ENCODE measurements around the gene CTAG1A. TPM values are rescaled to one million over a fixed set of nuclear protein-coding genes. Genes with fewer than 3 reads are reported as not detected.

Gene CTAG1A
- total RNA-seq, 1 donor from 2014 or later: not detected

- Mint-ChIP-seq H3K9me3 (no peaks in the 10 kb centered on the region), H3K4me3 (no peak overlapping the region), H3K4me1 (ENCODE audit: low read depth) (no peaks in the 10 kb centered on the region), H3K36me3 (ENCODE audit: low read depth) (no peaks in the 10 kb centered on the region), H3K27ac (no peak overlapping the region), H3K27me3 (ENCODE audit: insufficient read depth) (peaks cover 11% of the 10 kb centered on the region)
- DNase-seq (ENCODE audit: low spot score): no peak
- intact Hi-C loops (cut with micrococcal nuclease): no loop called here
Observed at GRCh38 chrX:154594491-154594890, 9.6 kb downstream of the CTAG1A start.

DNA sequence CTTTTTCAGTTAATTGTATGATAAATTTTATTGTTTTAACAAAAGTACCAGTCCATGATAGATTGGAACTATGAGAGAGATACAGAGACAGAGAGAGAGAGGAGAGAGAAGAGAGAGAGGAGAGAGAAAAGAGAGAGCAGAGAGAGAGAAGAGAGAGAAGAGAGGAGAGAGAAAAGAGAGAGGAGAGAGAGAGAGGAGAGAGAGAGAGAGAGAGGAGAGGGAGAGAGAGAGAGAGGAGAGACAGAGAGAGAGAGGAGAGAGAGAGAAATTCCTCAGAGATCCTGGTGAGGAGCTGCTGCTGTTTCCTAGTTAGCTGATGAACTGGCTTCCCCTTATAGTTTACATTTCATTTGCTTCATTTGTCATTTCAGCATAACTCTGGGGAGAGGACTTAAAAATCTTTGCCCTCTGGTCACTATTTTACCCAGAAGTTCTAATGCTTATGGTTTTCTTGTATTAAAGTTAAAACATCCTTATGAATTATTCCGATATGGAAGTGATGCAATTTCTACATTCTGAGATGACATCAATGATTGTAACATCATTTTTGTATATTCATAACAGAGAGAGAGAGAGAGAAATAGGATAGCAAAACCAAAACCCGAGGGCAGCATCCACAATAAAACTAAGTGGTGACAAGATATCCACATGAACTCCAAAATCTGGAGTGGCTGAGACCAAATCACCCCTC, 10.8 kb downstream of the CTAG1A start:
- H3K27ac Mint-ChIP-seq: no peak overlapping the region
- H3K27me3 Mint-ChIP-seq (ENCODE audit: insufficient read depth): peaks cover 11% of the 10 kb centered on the region
- intact Hi-C loops (cut with micrococcal nuclease): no loop called here
- H3K36me3 Mint-ChIP-seq (ENCODE audit: low read depth): no peaks in the 10 kb centered on the region
- DNase-seq (ENCODE audit: low spot score): no peak
- H3K4me3 Mint-ChIP-seq: no peak overlapping the region
- no peaks in the 10 kb centered on the region for H3K4me1 Mint-ChIP-seq (ENCODE audit: low read depth)
- H3K9me3 Mint-ChIP-seq: no peaks in the 10 kb centered on the region

DNA sequence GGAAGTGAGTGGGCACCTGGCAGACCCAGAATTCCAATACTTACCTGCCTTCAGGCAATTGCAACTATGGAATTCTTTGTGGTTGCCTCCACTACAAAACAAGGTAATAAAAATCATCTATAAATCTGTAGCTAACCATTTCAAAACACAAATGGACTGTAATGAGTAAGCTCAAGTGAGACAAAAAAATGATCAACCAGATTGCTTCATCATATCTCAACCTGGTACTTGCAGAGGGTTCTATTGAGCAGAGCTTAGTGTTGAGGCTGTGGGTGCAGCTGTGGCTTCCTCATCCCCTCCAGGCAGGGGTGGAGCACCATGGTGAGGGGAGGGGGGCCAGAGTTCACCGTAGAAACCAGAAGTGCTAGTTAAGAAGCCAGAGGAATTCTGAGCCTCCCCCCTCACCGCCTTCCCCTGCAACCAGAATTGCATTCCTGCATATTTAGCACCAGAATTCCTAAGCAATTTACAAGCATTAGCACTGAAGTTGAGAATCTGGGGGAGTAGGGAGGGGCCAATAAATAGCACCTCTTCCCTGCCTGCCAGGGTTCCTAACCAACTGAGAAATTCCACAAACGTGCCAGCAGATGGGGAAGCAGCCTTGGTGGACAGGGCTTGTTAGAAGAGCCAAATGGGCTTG, 11.5 kb downstream of the CTAG1A start:
- no peaks in the 10 kb centered on the region for H3K36me3 Mint-ChIP-seq (ENCODE audit: low read depth)
- H3K27ac Mint-ChIP-seq: no peak overlapping the region
- intact Hi-C loops (cut with micrococcal nuclease): no loop called here
- H3K27me3 Mint-ChIP-seq (ENCODE audit: insufficient read depth): peaks cover 10% of the 10 kb centered on the region
- no peak overlapping the region for H3K4me3 Mint-ChIP-seq
- no peaks in the 10 kb centered on the region for H3K9me3 Mint-ChIP-seq
- H3K4me1 Mint-ChIP-seq (ENCODE audit: low read depth): no peaks in the 10 kb centered on the region
- DNase-seq (ENCODE audit: low spot score): no peak

DNA sequence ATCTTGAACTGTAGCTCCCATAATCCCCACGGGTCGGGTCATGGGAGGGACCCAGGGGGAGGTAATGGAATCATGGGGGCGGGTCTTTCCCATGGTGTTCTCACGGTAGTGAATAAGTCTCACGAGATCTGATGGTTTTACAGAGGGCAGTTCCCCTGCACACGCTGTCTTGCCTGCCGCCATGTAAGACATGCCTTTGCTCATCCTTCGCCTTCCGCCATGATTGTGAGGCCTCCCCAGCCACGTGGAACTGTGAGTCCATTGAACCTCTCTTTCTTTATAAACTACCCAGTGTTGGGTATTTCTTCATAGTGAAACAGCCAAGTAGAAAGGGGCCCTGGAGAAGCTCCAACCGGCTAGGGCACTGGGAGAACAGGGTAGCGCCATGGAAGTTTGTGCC, 12.3 kb downstream of the CTAG1A start:
- no peak overlapping the region for H3K4me3 Mint-ChIP-seq
- H3K27ac Mint-ChIP-seq: no peak overlapping the region
- DNase-seq (ENCODE audit: low spot score): no peak
- no peaks in the 10 kb centered on the region for H3K36me3 Mint-ChIP-seq (ENCODE audit: low read depth)
- intact Hi-C loops (cut with micrococcal nuclease): no loop called here
- peaks cover 8% of the 10 kb centered on the region for H3K27me3 Mint-ChIP-seq (ENCODE audit: insufficient read depth)
- H3K9me3 Mint-ChIP-seq: no peaks in the 10 kb centered on the region
- H3K4me1 Mint-ChIP-seq (ENCODE audit: low read depth): no peaks in the 10 kb centered on the region

DNA sequence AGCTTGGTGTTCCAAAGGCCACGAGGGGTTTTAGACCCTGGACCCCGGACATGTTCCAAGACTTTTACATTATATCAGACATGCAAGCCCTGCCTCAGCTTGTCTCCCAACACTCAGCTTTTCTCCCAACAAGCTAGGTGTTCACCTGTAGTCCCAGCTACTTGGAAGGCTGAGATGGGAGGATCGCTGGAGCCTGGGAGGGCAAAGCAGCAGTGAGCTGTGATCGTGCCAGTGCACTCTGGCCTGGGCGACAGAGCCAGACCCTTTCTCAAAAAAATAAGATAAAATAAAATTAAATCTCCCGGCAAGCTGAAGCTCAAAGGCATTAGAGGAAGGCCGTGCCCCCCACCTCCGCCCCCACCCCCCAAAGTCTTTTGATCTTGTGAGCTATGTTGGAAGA, 13.7 kb downstream of the CTAG1A start:
- peaks cover 10% of the 10 kb centered on the region for H3K27me3 Mint-ChIP-seq (ENCODE audit: insufficient read depth)
- intact Hi-C loops (cut with micrococcal nuclease): no loop called here
- no peak overlapping the region for H3K27ac Mint-ChIP-seq
- no peaks in the 10 kb centered on the region for H3K4me1 Mint-ChIP-seq (ENCODE audit: low read depth)
- no peak overlapping the region for H3K4me3 Mint-ChIP-seq
- H3K9me3 Mint-ChIP-seq: no peaks in the 10 kb centered on the region
- no peaks in the 10 kb centered on the region for H3K36me3 Mint-ChIP-seq (ENCODE audit: low read depth)
- no peak for DNase-seq (ENCODE audit: low spot score)

- H3K27ac Mint-ChIP-seq: no peak overlapping the region
- intact Hi-C loops (cut with micrococcal nuclease): no loop called here
- H3K36me3 Mint-ChIP-seq (ENCODE audit: low read depth): no peaks in the 10 kb centered on the region
- H3K27me3 Mint-ChIP-seq (ENCODE audit: insufficient read depth): peaks cover 14% of the 10 kb centered on the region
- no peaks in the 10 kb centered on the region for H3K9me3 Mint-ChIP-seq
- DNase-seq (ENCODE audit: low spot score): no peak
- H3K4me3 Mint-ChIP-seq: no peak overlapping the region
- H3K4me1 Mint-ChIP-seq (ENCODE audit: low read depth): no peaks in the 10 kb centered on the region
Observed at GRCh38 chrX:154599531-154599930, 14.6 kb downstream of the CTAG1A start.

- Mint-ChIP-seq H3K9me3 (no peaks in the 10 kb centered on the region), H3K4me1 (ENCODE audit: low read depth) (no peaks in the 10 kb centered on the region), H3K27ac (no peak overlapping the region), H3K27me3 (ENCODE audit: insufficient read depth) (peaks cover 8% of the 10 kb centered on the region), H3K4me3 (no peak overlapping the region), H3K36me3 (ENCODE audit: low read depth) (no peaks in the 10 kb centered on the region)
- no peak for DNase-seq (ENCODE audit: low spot score)
- intact Hi-C loops (cut with micrococcal nuclease): no loop called here
Observed at GRCh38 chrX:154600759-154601374, 15.9 kb downstream of the CTAG1A start.

DNA sequence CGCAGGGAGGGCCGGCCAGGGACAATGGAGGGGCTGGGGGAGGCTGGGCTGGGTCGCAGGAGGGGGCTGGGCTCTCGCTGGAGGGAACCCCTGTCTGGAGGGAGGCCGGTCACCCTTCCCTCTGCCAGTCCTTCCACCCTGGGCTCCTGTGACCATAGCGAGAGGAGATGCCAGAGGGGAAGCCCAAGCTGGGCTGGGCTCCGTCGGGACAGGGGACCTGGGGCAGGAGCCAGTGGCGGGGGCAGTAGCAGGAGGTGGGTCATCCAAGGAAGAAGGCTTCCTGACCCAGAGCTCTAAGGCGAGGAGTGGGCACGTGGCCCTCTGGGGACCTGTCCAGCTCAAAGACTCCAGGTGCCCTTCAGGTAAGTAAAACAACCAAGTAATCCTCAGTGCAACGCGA, 17.3 kb downstream of the CTAG1A start:
- H3K9me3 Mint-ChIP-seq: no peaks in the 10 kb centered on the region

DNA sequence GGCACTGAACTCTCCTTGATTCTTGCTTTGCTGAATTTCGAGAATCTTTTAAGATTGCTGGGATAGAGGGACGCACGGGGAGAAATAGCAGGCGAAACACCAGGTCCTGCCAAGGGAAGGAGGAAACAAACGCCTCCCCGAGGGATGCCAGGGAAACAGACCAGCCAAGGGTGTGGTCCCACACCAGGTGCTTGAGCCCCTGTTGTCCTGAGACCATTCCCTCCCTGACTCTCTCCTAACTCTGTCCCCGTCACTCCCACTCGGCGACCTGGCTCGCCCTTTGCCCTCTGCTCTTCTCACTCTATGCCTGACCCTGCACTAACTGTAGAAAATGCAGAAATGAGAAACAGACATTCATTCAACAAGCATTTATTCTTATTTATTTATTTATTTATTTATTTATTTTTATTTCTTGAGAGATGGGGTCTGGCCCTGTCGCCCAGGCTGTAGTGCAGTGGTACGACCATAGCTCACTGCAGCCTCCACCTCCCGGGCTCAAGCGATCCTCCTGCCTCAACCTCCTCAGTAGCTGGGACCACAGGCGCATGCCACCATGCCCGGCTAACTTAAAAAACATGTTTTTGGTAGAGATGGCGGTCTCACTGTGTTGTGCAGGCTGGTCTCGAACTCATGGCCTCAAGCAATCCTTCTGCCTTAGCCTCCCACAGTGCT, 18.0 kb downstream of the CTAG1A start:
- no peak overlapping the region for H3K27ac Mint-ChIP-seq
- H3K4me1 Mint-ChIP-seq (ENCODE audit: low read depth): peaks cover 8% of the 10 kb centered on the region
- peaks cover 9% of the 10 kb centered on the region for H3K27me3 Mint-ChIP-seq (ENCODE audit: insufficient read depth)
- intact Hi-C loops (cut with micrococcal nuclease): no loop called here
- no peaks in the 10 kb centered on the region for H3K9me3 Mint-ChIP-seq
- no peaks in the 10 kb centered on the region for H3K36me3 Mint-ChIP-seq (ENCODE audit: low read depth)
- no peak overlapping the region for H3K4me3 Mint-ChIP-seq
- no peak for DNase-seq (ENCODE audit: low spot score)

More for the DNA sequence above, 17.3 kb downstream of the CTAG1A start:
- DNase-seq (ENCODE audit: low spot score): no peak
- intact Hi-C loops (cut with micrococcal nuclease): no loop called here
- H3K36me3 Mint-ChIP-seq (ENCODE audit: low read depth): no peaks in the 10 kb centered on the region
- no peak overlapping the region for H3K27ac Mint-ChIP-seq
- peaks cover 8% of the 10 kb centered on the region for H3K4me1 Mint-ChIP-seq (ENCODE audit: low read depth)
- H3K4me3 Mint-ChIP-seq: no peak overlapping the region
- H3K27me3 Mint-ChIP-seq (ENCODE audit: insufficient read depth): peaks cover 10% of the 10 kb centered on the region

GRCh38 chrX:154603438-154604430, 18.8 kb downstream of the CTAG1A start:
- Mint-ChIP-seq H3K4me3 (no peak overlapping the region), H3K27me3 (ENCODE audit: insufficient read depth) (peaks cover 9% of the 10 kb centered on the region), H3K36me3 (ENCODE audit: low read depth) (no peaks in the 10 kb centered on the region)

GRCh38 chrX:154605566-154605965, 20.6 kb downstream of the CTAG1A start:
- no peaks in the 10 kb centered on the region for H3K36me3 Mint-ChIP-seq (ENCODE audit: low read depth)
- no peak for DNase-seq (ENCODE audit: low spot score)
- peaks cover 9% of the 10 kb centered on the region for H3K27me3 Mint-ChIP-seq (ENCODE audit: insufficient read depth)
- H3K4me3 Mint-ChIP-seq: no peak overlapping the region
- intact Hi-C loops (cut with micrococcal nuclease): no loop called here
- peaks cover 8% of the 10 kb centered on the region for H3K4me1 Mint-ChIP-seq (ENCODE audit: low read depth)
- no peak overlapping the region for H3K27ac Mint-ChIP-seq
- no peaks in the 10 kb centered on the region for H3K9me3 Mint-ChIP-seq

More at GRCh38 chrX:154603438-154604430, 18.8 kb downstream of the CTAG1A start:
- no peak for DNase-seq (ENCODE audit: low spot score)
- intact Hi-C loops (cut with micrococcal nuclease): no loop called here
- Mint-ChIP-seq H3K27ac (no peak overlapping the region), H3K4me1 (ENCODE audit: low read depth) (peaks cover 8% of the 10 kb centered on the region), H3K9me3 (no peaks in the 10 kb centered on the region)

DNA sequence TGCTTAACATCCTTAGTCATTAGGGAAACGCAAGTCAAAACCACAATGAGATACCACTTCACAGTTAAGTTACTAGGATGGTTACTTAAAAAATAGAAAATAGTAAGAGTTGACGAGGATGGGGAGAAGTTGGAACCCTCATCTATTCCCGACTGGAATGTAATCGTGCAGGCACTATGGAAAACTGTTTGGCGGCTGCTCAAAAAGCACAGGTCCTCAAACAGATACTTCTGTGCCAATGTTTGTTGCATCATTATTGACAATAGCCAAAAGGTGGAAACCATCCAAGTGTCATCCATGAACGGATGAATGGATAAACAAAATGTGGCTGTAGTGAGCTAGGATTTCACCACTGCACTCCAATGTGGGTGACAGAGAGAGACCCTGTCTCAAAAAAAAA, 22.4 kb downstream of the CTAG1A start:
- intact Hi-C loops (cut with micrococcal nuclease): no loop called here
- Mint-ChIP-seq H3K27ac (no peak overlapping the region), H3K9me3 (no peaks in the 10 kb centered on the region), H3K4me1 (ENCODE audit: low read depth) (peaks cover 8% of the 10 kb centered on the region), H3K36me3 (ENCODE audit: low read depth) (no peaks in the 10 kb centered on the region), H3K4me3 (no peak overlapping the region), H3K27me3 (ENCODE audit: insufficient read depth) (peaks cover 9% of the 10 kb centered on the region)
- no peak for DNase-seq (ENCODE audit: low spot score)

Measured in activated T-helper 1 cell treated with anti-CD3 and anti-CD28 coated beads, Interleukin-12 subunit alpha, Interleukin-12 subunit beta, Interleukin-2, Interleukin-4 antibody, amounts not matched to agents 30 ng/mL and 10 ng/mL and 1 ng/mL, durations not matched to agents 14 hours and 24 hours and 36 hours (primary cell).